Esophagus muscularis mucosa (tissue), 4 donors: ENCODE measurements around the gene PTPN4. TPM values are rescaled to one million over a fixed set of nuclear protein-coding genes. Genes with fewer than 3 reads are reported as not detected.

Source experiments
- DNase-seq: peaks from one replicate; pipeline ENCODE4 v3.0.0-alpha.2; 2017; ENCODE audit errors: extremely low spot score
- H3K27ac ChIP-seq, 4 donors: fragments of 200-600 bp; sonication (generic); replicated peaks in 1 of 4; 1 replicate in 3 of 4; 2 replicates in 1 of 4; pipeline ENCODE4 v1.5.1; 2016 to 2019; ENCODE audit warnings: mild to moderate bottlenecking in 1 of 4
- H3K27me3 ChIP-seq, 4 donors: fragments of 200-600 bp; sonication (generic); one replicate each; pipeline versions ENCODE4 v1.5.1 to v1.6.0; 2016 to 2019
- H3K36me3 ChIP-seq, 4 donors: fragments of 200-600 bp; sonication (generic); one replicate each; pipeline ENCODE4 v1.5.1; 2016 to 2019
- H3K4me1 ChIP-seq, 4 donors: fragments of 200-600 bp; sonication (generic); one replicate each; pipeline ENCODE4 v1.5.1; 2016 to 2019
- H3K4me3 ChIP-seq, 4 donors: fragments of 200-600 bp; sonication (generic); 1 replicate in 2 of 4; 2 replicates in 2 of 4; pipeline ENCODE4 v1.5.1; 2016 to 2019; ENCODE audit warnings: mild to moderate bottlenecking in 4 of 4, moderate library complexity in 1 of 4
- H3K9me3 ChIP-seq, 4 donors: fragments of 200-600 bp; sonication (generic); 1 replicate in 3 of 4; 2 replicates in 1 of 4; pipeline ENCODE4 v1.5.1; 2016 to 2019
- CTCF ChIP-seq, 3 experiments: fragments of 200-600 bp in 2 of 3; fragments of 450-650 bp in 1 of 3; sonication (generic) in 2 of 3; IDR thresholded peaks; one replicate each; pipeline ENCODE4 v1.5.1; 2017 to 2019; ENCODE audit warnings: antibody characterized with exemption in 3 of 3, mild to moderate bottlenecking in 2 of 3, moderate library complexity in 1 of 3
- EP300 ChIP-seq: sonication (generic); formaldehyde crosslinking; IDR thresholded peaks from one replicate; pipeline ENCODE4 v1.6.1; 2017; ENCODE audit warnings: antibody characterized with exemption
- POLR2A ChIP-seq: fragments of 450-650 bp; IDR thresholded peaks from one replicate; pipeline ENCODE4 v1.6.1; 2017; ENCODE audit warnings: antibody characterized with exemption, moderate library complexity, mild to moderate bottlenecking, low read depth
- POLR2AphosphoS5 ChIP-seq, 2 donors: sonication (generic); formaldehyde crosslinking; IDR thresholded peaks; one replicate each; pipeline ENCODE4 v1.6.1; 2017; ENCODE audit warnings: antibody characterized with exemption in 2 of 2
- WGBS: methylation state at CpG from one replicate; pipeline ENCODE4 v1.1.5; 2018; 5-methylcytosine and 5-hydroxymethylcytosine counted together
- intact Hi-C: fragments of 100-400 bp; cut with DNase I; formaldehyde crosslinking; loops from one replicate; pipeline ENCODE4 v1.15.1; 2023
- total RNA-seq, 4 donors: library from RNA; depleted of rRNA; stranded (reverse); fragments of >200 nt; gene quantifications; one replicate each; pipeline versions ENCODE4 v1.1.0 to v1.2.1, GENCODE V29; 2016

Gene PTPN4
- total RNA-seq, 4 donors from 2014 or later: 21.3 to 39.9 (median 24.7) TPM

GRCh38 chr2:119723784-119724467, 35.8 kb upstream of the PTPN4 start:
- no peaks in the 10 kb centered on the region for H3K27me3 ChIP-seq
- no peak for DNase-seq
- 67% methylated on average over 10 of the region's 10 CpGs for WGBS
- no peaks in the 10 kb centered on the region for H3K9me3 ChIP-seq
- H3K36me3 ChIP-seq: no peaks in the 10 kb centered on the region
- intact Hi-C loops: no loop called here
- no peak overlapping the region for H3K27ac ChIP-seq
- H3K4me3 ChIP-seq: no peak overlapping the region
- TF ChIP-seq EP300 (no peak), POLR2AphosphoS5 (IDR thresholded peaks at IDR 0.05) (no peak), POLR2A (no peak), CTCF (IDR thresholded peaks at IDR 0.05) (no peak)
- no peaks in the 10 kb centered on the region for H3K4me1 ChIP-seq

GRCh38 chr2:119724656-119725485, 34.9 kb upstream of the PTPN4 start:
- Histone ChIP-seq H3K4me1 (no peaks in the 10 kb centered on the region), H3K36me3 (no peaks in the 10 kb centered on the region), H3K9me3 (no peaks in the 10 kb centered on the region), H3K27ac (no peak overlapping the region), H3K27me3 (no peaks in the 10 kb centered on the region), H3K4me3 (no peak overlapping the region)
- no peak for TF ChIP-seq POLR2AphosphoS5 (IDR thresholded peaks at IDR 0.05)
- intact Hi-C loops: no loop called here
- 95% methylated on average over 10 of the region's 10 CpGs for WGBS
- DNase-seq: no peak

- Histone ChIP-seq H3K27ac (no peak overlapping the region), H3K4me3 (no peak overlapping the region), H3K27me3 (no peaks in the 10 kb centered on the region), H3K9me3 (no peaks in the 10 kb centered on the region), H3K4me1 (no peaks in the 10 kb centered on the region), H3K36me3 (no peaks in the 10 kb centered on the region)
- 91% methylated on average over 1 of the region's 1 CpG for WGBS
- intact Hi-C loops: no loop called here
- DNase-seq: no peak
- TF ChIP-seq POLR2AphosphoS5 (IDR thresholded peaks at IDR 0.05) (no peak), POLR2A (no peak), EP300 (no peak), CTCF (IDR thresholded peaks at IDR 0.05) (no peak)
Observed at GRCh38 chr2:119727493-119727892, 32.2 kb upstream of the PTPN4 start.

GRCh38 chr2:119728421-119728820, 31.3 kb upstream of the PTPN4 start:
- no peak overlapping the region for H3K4me3 ChIP-seq
- no peaks in the 10 kb centered on the region for H3K27me3 ChIP-seq
- no peaks in the 10 kb centered on the region for H3K36me3 ChIP-seq
- H3K9me3 ChIP-seq: no peaks in the 10 kb centered on the region
- no peaks in the 10 kb centered on the region for H3K4me1 ChIP-seq
- no peak overlapping the region for H3K27ac ChIP-seq
- no peak for DNase-seq
- TF ChIP-seq POLR2A (no peak), POLR2AphosphoS5 (IDR thresholded peaks at IDR 0.05) (no peak), EP300 (no peak), CTCF (IDR thresholded peaks at IDR 0.05) (no peak)
- intact Hi-C loops: no loop called here

- H3K27ac ChIP-seq: no peak overlapping the region
- H3K9me3 ChIP-seq: no peaks in the 10 kb centered on the region
- intact Hi-C loops: no loop called here
- no peak for TF ChIP-seq CTCF (IDR thresholded peaks at IDR 0.05)
- TF ChIP-seq POLR2AphosphoS5 (IDR thresholded peaks at IDR 0.05): no peak
- no peak for TF ChIP-seq EP300
- TF ChIP-seq POLR2A: no peak
- no peaks in the 10 kb centered on the region for H3K27me3 ChIP-seq
- H3K4me1 ChIP-seq: no peaks in the 10 kb centered on the region
- 80% methylated on average over 8 of the region's 8 CpGs for WGBS
- H3K36me3 ChIP-seq: no peaks in the 10 kb centered on the region
- DNase-seq: no peak
- no peak overlapping the region for H3K4me3 ChIP-seq
Observed at GRCh38 chr2:119730671-119731177, 29.0 kb upstream of the PTPN4 start.
